Psoas muscle (tissue), 8 donors: ENCODE data around the gene BLOC1S3. TPM values are rescaled to one million over a fixed set of nuclear protein-coding genes. Genes with fewer than 3 reads are reported as not detected.

Source experiments
- ATAC-seq, 4 donors: fragments of 200-7000 bp; cut with Tn5 transposase; one replicate each; pipeline ENCODE4 v1.9.1; 2020; ENCODE audit warnings: moderate library complexity in 3 of 4, mild to moderate bottlenecking in 2 of 4
- DNase-seq, 2 donors: peaks; one replicate each; pipeline ENCODE4 v3.0.0-alpha.2; 2020
- H3K27ac ChIP-seq: fragments of 200-600 bp; one replicate; pipeline ENCODE4 v1.8.0; 2022
- H3K27me3 ChIP-seq, 3 donors: fragments of 200-600 bp in 1 of 3; one replicate each; pipeline versions ENCODE4 v1.6.1 to v1.8.0; 2013 to 2022; ENCODE audit warnings: low read length in 2 of 3, mild to moderate bottlenecking in 2 of 3, moderate library complexity in 1 of 3; ENCODE audit not compliant: insufficient read depth in 3 of 3
- H3K36me3 ChIP-seq, 2 donors: fragments of 200-600 bp in 1 of 2; one replicate each; pipeline versions ENCODE4 v1.6.1 to v1.8.0; 2013 to 2022; ENCODE audit warnings: low read depth in 1 of 2, mild to moderate bottlenecking in 1 of 2, moderate library complexity in 1 of 2; ENCODE audit not compliant: insufficient read depth in 1 of 2
- H3K4me1 ChIP-seq: fragments of 200-600 bp; one replicate; pipeline ENCODE4 v1.8.0; 2022
- H3K4me3 ChIP-seq: fragments of 200-600 bp; one replicate; pipeline ENCODE4 v1.8.0; 2022; ENCODE audit warnings: mild to moderate bottlenecking
- H3K9me3 ChIP-seq: fragments of 200-600 bp; one replicate; pipeline ENCODE4 v1.8.0; 2022
- WGBS, 3 donors: extraction: QIAGEN DNeasy Blood & Tissue Kit; methylation state at CpG; one replicate each; pipeline versions ENCODE4 v1.1.6 to v1.1.7; 2013; 5-methylcytosine and 5-hydroxymethylcytosine counted together
- intact Hi-C, 2 donors: fragments of 100-400 bp; cut with DNase I; formaldehyde crosslinking; loops; one replicate each; pipeline versions ENCODE4 v1.11.0 to v1.14.2; 2022
- polyA plus RNA-seq, 3 donors: library from polyadenylated mRNA; stranded (reverse); fragments of 200-250 nt; gene quantifications; one replicate each; pipeline ENCODE4 v1.2.3, GENCODE V29; 2013
- total RNA-seq, 4 donors: library from RNA; stranded (reverse); fragmentation: NEBNext Ultra II Directional in 2 of 4; extraction: Animal tissue kit (Norgen Biotek cat#: 25700) in 2 of 4; gene quantifications; one replicate each; pipeline versions ENCODE4 v1.2.1 to v1.2.4, GENCODE V29; 2021 to 2023
- TF ChIP-seq, protein P1 (sequence below): fragments of 200-600 bp; IDR thresholded peaks from one replicate; pipeline ENCODE4 v1.8.0; 2022; ENCODE audit warnings: antibody characterized with exemption
- donor health status: healthy with polysubstance abuse.
- donor health status: DM: no; HTN: no; CAD: no; lungs with moderate emphysema.
- donor health status: Bipolar disorder and iron deficiency.
- donor health status: healthy.
- donor health status: DM: yes; HTN: yes; CAD: no.
- donor health status: DM: no; HTN: no; CAD: no.
- donor health status: DM: no; HTN: no; CAD: no.
- donor health status: DM: yes; HTN: yes; CAD: no.

Gene BLOC1S3
- total and polyA plus RNA-seq, 7 donors: 3.3 to 7.8 (median 5.5) TPM

DNA sequence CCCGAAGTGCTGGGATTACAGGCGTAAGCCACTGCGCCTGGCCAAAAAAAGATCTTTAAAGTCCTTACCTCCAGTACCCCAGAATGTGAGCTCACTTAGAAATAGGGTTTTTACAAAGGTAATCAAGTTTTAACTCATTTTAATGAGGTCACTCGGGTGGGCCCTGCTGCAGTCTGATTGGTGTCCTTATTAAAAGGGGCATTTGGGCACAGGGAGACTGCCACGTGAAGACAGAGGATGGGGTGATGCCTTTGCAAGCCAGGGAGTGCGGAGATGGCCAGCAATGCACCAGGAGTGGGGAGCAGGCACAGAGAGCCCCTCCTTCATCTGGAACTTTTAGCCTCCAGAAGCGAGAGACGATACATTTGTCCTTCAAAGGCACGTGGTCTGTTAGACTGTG lies 29.5 kb upstream of the BLOC1S3 start:
- WGBS, 3 donors: 77 to 89% (median 78%) methylated on average over 9 of the region's 9 CpGs
- ATAC-seq: no peak
- no peak for DNase-seq
- Histone ChIP-seq H3K27me3 (peaks cover 0 to 32% (median 9%) of the 10 kb centered on the region in 3 donors), H3K9me3 (no peaks in the 10 kb centered on the region), H3K4me1 (peaks cover 20% of the 10 kb centered on the region), H3K27ac (no peak overlapping the region), H3K36me3 (peaks cover 6 to 26% of the 10 kb centered on the region in 2 donors), H3K4me3 (no peak overlapping the region)
- intact Hi-C loops: no loop called here
- TF ChIP-seq, protein P1, sequence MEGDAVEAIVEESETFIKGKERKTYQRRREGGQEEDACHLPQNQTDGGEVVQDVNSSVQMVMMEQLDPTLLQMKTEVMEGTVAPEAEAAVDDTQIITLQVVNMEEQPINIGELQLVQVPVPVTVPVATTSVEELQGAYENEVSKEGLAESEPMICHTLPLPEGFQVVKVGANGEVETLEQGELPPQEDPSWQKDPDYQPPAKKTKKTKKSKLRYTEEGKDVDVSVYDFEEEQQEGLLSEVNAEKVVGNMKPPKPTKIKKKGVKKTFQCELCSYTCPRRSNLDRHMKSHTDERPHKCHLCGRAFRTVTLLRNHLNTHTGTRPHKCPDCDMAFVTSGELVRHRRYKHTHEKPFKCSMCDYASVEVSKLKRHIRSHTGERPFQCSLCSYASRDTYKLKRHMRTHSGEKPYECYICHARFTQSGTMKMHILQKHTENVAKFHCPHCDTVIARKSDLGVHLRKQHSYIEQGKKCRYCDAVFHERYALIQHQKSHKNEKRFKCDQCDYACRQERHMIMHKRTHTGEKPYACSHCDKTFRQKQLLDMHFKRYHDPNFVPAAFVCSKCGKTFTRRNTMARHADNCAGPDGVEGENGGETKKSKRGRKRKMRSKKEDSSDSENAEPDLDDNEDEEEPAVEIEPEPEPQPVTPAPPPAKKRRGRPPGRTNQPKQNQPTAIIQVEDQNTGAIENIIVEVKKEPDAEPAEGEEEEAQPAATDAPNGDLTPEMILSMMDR: no peak

DNA sequence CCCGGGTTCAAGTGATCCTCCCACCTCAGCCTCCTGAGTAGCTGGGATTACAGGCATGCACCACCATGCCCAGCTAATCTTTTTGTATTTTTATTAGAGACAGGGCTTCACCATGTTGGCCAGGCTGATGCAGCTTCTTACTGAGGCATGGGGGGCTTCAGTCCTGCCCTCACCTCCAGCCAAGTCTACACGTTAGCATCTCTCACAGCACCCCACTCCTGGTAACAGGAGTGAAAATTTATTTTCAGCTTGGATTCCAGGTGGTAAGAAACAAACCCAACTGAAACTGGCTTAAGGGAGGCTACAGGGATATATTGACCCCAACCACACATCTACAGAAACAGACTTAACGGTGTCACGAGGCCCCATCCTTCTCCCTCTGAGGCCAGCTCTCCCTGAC lies 28.4 kb upstream of the BLOC1S3 start:
- ATAC-seq (no peak), DNase-seq (no peak)
- TF ChIP-seq, protein P1: no peak
- Histone ChIP-seq H3K27me3 (peaks cover 0 to 32% (median 9%) of the 10 kb centered on the region in 3 donors), H3K27ac (no peak overlapping the region), H3K9me3 (no peaks in the 10 kb centered on the region), H3K4me1 (peaks cover 20% of the 10 kb centered on the region), H3K4me3 (no peak overlapping the region), H3K36me3 (peaks cover 4 to 15% of the 10 kb centered on the region in 2 donors)
- 87 to 94% (median 90%) methylated on average over 4 of the region's 4 CpGs for WGBS, 3 donors
- intact Hi-C loops: no loop called here

DNA sequence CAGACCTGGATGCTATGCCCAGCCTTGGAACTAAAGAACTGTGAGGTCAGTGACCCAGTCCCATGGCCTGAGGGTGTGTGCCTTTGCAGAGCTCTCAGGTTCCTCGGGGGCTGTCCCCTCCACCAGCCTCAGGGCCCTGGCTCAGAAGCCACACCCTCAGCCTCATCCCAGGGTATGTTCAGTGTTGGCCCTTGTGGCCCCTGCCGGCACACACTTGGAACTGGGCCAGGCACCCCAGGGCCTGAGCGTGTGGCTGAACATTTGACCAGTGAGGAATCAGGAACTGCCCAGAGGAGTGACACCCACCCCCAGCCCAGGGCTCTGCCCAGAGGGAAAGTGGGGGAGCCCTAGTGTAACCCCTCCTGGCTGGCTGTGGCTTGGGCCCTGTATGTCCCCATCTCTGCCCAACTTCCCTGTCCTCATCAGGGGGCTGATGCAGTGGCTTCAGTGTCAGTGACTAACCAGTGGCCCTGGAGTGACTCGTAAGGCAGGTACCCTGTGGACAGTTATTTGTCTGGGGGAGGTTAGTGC lies 27.8 kb upstream of the BLOC1S3 start:
- Histone ChIP-seq H3K9me3 (no peaks in the 10 kb centered on the region), H3K4me3 (no peak overlapping the region), H3K27ac (no peak overlapping the region), H3K27me3 (peaks cover 0 to 32% (median 9%) of the 10 kb centered on the region in 3 donors), H3K36me3 (peaks cover 0 to 9% of the 10 kb centered on the region in 2 donors), H3K4me1 (peaks cover 20% of the 10 kb centered on the region)
- TF ChIP-seq, protein P1: no peak
- 54 to 66% (median 55%) methylated on average over 4 of the region's 4 CpGs for WGBS, 3 donors
- no peak for DNase-seq
- intact Hi-C loops: no loop called here
- ATAC-seq: no peak

DNA sequence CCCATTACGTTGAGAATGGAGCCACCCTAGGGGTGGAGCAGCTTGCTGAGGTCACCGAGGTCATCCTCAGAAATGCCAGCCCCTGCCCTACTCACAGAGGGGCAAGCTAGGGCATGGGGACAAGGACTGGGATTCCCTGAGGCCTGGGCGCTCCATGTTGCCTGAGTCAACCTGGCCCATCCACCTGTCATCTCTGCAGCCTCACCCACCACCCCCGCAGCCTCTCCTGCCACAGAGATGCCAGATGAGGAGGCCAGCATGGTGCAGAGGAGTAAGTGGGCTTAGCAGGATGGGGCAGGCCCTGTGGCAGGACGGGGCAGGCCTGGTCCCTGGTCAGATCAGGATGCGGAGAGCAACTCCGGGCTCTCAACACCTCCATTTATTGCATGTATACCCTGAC lies 27.3 kb upstream of the BLOC1S3 start:
- Histone ChIP-seq H3K27ac (no peak overlapping the region), H3K27me3 (peaks cover 0 to 32% (median 9%) of the 10 kb centered on the region in 3 donors), H3K4me1 (peaks cover 20% of the 10 kb centered on the region), H3K9me3 (no peaks in the 10 kb centered on the region), H3K36me3 (peaks cover 0 to 4% of the 10 kb centered on the region in 2 donors), H3K4me3 (peak overlapping the region; percentile 56)
- DNase-seq: no peak
- intact Hi-C loops: no loop called here
- no peak for ATAC-seq
- TF ChIP-seq, protein P1: no peak
- 77 to 83% (median 78%) methylated on average over 7 of the region's 7 CpGs for WGBS, 3 donors
